HEK293T (cell line): Measurements from ENCODE around the gene SUGP1.

Experiments
- ARNT ChIP-seq: fragments of 450-650 bp; IDR thresholded peaks from 2 replicates; pipeline ENCODE4 v1.6.1; 2017; ENCODE audit warnings: mild to moderate bottlenecking
- BHLHE40 ChIP-seq: fragments of 450-650 bp; IDR thresholded peaks from 2 replicates; pipeline ENCODE4 v1.6.1; 2016; ENCODE audit warnings: mild to moderate bottlenecking, moderate library complexity, borderline replicate concordance
- ELF4 ChIP-seq: fragments of 450-650 bp; IDR thresholded peaks from 2 replicates; pipeline ENCODE4 v1.6.1; 2017; ENCODE audit warnings: antibody characterized with exemption
- FOXM1 ChIP-seq: fragments of 450-650 bp; IDR thresholded peaks from 2 replicates; pipeline ENCODE4 v1.6.1; 2017; ENCODE audit warnings: mild to moderate bottlenecking, borderline replicate concordance
- HDGF ChIP-seq: fragments of 450-650 bp; IDR thresholded peaks from 2 replicates; pipeline ENCODE4 v1.6.1; 2017; ENCODE audit warnings: antibody characterized with exemption, borderline replicate concordance
- L3MBTL2 ChIP-seq: fragments of 450-650 bp; conservative IDR thresholded peaks from 2 replicates; pipeline ENCODE4 v1.6.1; 2016; ENCODE audit warnings: mild to moderate bottlenecking
- LEF1 ChIP-seq: fragments of 450-650 bp; IDR thresholded peaks from 2 replicates; pipeline ENCODE4 v1.6.1; 2017; ENCODE audit warnings: mild to moderate bottlenecking, borderline replicate concordance
- SP1 ChIP-seq: fragments of 450-650 bp; IDR thresholded peaks from 2 replicates; pipeline ENCODE4 v1.6.1; 2017
- SUZ12 ChIP-seq: fragments of 450-650 bp; IDR thresholded peaks from 2 replicates; pipeline ENCODE4 v1.6.1; 2016; ENCODE audit warnings: mild to moderate bottlenecking
- TARDBP ChIP-seq: fragments of 450-650 bp; IDR thresholded peaks from 2 replicates; pipeline ENCODE4 v1.6.1; 2016
- ZNF384 ChIP-seq: fragments of 450-650 bp; IDR thresholded peaks from 2 replicates; pipeline ENCODE4 v1.6.1; 2016

- no peak for TF ChIP-seq BHLHE40
- no peak for TF ChIP-seq FOXM1
- no peak for TF ChIP-seq HDGF
- TF ChIP-seq ARNT = no peak
- no peak for TF ChIP-seq SUZ12
- no peak for TF ChIP-seq SP1
- no peak for TF ChIP-seq LEF1
- TF ChIP-seq ELF4 = no peak
- no peak for TF ChIP-seq TARDBP
- no peak for TF ChIP-seq L3MBTL2
- TF ChIP-seq ZNF384 = no peak
Observed at GRCh38 chr19:19260417-19261214, 59.7 kb downstream of the SUGP1 start.
